GM12873 (cell line): Measurements from ENCODE around the gene ZSWIM4.
A peak's percentile ranks its signal among the peaks of the same experiment; 100 is the strongest.

Experiments
- TF ChIP-seq, protein P1 (sequence below): IDR thresholded peaks from 2 replicates; pipeline ENCODE4 v1.5.1; 2012; ENCODE audit warnings: low read depth, mild to moderate bottlenecking, moderate library complexity, low read length, control low read depth; ENCODE audit not compliant: insufficient read depth; ENCODE audit errors: missing control alignments

ZSWIM4 gene

DNA sequence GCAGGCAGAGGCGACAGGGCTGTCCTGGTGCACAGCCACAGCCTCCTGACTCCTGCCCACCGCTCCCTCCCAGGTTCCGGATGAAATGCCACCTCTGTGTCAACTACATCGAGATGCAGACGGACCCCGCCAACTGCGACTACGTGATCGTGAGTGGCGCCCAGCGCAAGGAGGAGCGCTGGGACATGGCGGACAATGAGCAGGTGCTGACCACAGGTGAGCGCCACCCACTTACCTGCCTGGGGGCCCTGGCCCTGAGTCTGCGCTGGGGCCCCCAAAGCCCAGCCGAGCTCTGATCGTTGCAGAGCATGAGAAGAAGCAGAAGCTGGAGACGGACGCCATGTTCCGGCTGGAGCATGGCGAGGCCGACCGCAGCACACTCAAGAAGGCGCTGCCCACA, 36.4 kb upstream of the ZSWIM4 start:
- TF ChIP-seq, protein P1, sequence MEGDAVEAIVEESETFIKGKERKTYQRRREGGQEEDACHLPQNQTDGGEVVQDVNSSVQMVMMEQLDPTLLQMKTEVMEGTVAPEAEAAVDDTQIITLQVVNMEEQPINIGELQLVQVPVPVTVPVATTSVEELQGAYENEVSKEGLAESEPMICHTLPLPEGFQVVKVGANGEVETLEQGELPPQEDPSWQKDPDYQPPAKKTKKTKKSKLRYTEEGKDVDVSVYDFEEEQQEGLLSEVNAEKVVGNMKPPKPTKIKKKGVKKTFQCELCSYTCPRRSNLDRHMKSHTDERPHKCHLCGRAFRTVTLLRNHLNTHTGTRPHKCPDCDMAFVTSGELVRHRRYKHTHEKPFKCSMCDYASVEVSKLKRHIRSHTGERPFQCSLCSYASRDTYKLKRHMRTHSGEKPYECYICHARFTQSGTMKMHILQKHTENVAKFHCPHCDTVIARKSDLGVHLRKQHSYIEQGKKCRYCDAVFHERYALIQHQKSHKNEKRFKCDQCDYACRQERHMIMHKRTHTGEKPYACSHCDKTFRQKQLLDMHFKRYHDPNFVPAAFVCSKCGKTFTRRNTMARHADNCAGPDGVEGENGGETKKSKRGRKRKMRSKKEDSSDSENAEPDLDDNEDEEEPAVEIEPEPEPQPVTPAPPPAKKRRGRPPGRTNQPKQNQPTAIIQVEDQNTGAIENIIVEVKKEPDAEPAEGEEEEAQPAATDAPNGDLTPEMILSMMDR = no peak

DNA sequence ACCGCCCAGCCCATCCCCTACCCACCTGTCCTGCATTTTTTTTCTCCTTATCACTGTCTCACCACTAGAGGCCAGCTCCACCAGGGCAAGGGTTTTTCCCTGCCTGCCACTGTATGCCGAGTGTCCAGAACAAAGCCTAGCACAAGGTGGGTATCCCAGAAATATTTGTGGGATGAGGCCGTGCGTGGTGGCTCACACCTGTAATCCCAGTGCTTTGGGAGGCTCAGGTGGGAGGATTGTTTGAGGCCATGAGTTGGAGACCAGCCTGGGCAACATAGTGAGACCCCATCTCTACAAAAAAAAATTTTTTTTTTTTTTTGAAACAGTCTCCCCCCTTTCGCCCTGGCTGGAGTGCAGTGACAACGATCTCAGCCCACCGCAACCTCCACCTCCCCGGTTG, 33.8 kb upstream of the ZSWIM4 start:
- TF ChIP-seq, protein P1 = peak; percentile 10

DNA sequence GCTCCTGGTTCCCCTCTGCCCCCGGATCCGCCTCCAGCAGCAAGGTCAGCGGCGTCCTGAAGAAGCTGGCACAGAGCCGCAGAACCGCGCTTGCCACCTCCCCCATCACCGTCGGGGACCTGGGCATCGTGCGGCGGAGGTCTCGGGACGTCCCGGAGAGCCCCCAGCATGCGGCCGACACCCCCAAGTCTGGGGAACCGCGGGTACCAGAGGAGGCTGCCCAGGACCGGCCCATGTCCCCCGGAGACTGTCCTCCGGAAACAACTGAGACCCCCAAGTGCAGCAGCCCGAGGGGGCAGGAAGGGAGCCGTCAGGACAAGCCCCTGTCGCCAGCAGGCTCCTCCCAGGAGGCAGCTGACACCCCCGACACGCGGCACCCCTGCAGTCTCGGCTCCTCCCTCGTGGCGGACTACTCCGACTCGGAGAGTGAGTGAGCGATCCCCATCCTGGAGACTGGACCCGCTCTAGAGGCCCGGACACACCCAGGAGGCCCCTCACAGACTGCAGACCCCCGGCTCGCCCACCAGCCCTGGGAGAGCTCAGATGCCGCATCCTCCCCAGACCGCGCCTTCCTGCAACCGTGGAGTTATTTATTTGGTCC, 32.5 kb upstream of the ZSWIM4 start:
- TF ChIP-seq, protein P1 = no peak

DNA sequence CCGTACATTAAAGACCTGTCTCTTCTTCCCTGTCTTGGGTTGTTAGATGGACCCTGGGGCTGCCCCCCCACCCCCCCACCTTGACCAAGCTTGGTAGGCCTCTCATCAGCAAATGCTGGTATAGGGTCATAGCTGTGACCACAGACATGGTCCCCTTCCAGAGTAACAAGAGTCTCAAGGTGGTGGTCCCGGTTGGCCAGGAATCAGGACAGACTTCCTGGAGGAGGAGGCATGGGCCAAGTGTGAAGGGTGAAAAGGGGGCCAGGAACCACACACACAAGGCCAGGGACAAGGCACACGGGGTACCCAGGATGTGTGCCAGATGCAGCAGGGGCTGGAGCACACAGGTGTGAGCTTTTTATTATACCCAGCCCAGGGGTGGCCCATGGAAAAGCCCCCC, 32.0 kb upstream of the ZSWIM4 start:
- TF ChIP-seq, protein P1 = no peak

DNA sequence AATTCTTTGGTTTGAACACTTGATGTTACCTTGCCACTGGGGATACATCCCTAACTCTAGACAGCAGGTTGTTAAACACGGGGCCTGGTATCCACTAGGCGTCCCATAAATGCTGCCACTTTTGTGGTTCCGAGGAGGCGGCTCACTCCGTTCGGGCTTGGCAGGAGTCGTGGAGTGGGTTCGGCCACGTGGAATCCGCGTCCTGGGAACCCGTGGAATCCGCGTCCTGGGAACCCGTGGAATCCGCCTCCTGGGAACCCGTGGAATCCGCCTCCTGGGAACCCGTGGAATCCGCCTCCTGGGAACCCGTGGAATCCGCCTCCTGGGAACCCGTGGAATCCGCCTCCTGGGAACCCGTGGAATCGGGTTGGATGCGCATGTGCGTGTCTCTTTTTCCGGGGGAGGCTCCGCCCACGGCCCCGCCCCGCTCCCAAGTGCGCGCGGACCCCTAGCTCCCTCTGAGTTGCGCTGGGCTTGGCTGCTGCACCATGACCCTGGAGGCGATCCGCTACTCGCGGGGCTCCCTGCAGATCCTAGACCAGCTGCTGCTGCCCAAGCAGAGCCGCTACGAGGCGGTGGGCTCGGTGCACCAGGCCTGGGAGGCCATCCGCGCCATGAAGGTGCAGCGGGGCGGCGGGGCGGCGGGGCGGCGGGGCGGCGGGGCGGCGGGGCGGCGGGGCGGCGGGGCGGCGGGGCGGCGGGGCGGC, 31.0 kb upstream of the ZSWIM4 start, which contains the start of gene MRI1:
Gene MRI1 (plus strand): TSS at position 422 of the 707 bp plus-strand sequence. CDS start 67 bp downstream, at position 489.
- TF ChIP-seq, protein P1 = no peak

DNA sequence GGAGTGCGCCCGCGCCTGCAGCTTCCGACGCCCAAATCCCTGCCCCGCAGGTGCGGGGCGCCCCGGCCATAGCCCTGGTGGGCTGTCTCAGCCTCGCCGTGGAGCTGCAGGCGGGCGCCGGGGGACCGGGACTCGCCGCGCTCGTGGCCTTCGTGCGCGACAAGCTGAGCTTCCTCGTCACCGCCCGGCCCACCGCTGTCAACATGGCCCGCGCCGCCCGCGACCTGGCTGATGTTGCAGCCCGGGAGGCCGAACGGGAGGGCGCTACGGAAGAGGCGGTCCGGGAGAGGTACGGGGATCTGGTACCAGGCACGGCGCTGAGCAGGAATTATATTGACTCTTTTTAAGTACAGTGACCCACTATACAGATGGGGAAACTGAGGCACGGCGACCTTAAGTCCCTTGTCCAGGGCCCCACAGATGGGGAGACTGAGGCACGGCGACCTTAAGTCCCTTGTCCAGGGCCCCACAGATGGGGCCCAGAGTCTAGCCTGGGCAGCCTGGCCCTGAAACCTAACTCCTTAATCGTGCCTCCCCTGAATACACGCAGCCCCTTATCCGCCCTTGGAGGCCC, 30.3 kb upstream of the ZSWIM4 start:
- TF ChIP-seq, protein P1 = no peak

DNA sequence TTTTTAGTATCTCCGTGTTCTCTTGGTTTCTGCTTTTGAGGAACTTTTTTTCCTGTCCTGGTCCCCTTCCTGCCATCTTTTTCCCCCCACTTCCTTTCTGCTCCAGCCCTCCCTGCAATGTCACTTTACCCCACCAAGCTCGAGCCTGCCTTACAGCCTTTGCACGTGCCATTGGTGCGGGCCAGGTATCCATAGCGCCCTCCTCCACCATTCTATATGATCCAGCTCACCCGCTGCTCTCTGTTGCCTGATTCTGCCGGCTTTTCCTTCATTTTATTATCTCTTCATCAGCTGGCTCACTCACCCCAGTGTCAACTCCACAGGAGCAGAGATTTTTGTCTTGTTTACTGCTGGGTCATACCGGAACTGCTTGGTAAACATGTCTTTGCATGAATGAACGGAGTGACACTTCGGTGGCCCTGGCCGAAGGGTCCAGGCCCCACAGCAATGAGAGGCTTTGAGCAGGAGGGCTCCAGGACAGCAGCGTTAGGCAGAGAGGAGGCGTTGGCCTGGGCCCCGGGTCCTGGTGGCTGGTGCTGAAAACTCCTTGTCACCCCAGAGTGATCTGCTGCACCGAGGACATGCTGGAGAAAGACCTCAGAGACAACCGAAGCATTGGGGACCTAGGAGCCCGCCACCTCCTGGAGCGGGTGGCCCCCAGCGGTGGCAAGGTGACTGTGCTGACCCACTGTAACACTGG, 29.7 kb upstream of the ZSWIM4 start:
- TF ChIP-seq, protein P1 = no peak
